Nephron progenitor cell (in vitro differentiated cells): ENCODE data around the gene MAN1C1.
"Not testable (repeated sequence)": the region's sequence is repeated elsewhere in the genome, so short reads cannot be mapped to it uniquely, and the experiment has no call there.

Experiments
- DNase-seq: peaks from one replicate; pipeline ENCODE4 v3.0.0; 2021
- H3K27ac Mint-ChIP-seq: 2 replicates; pipeline ENCODE4 v1.8.0; 2021; ENCODE audit warnings: mild to moderate bottlenecking, moderate library complexity, mixed read lengths
- H3K27me3 Mint-ChIP-seq: 2 replicates; pipeline ENCODE4 v1.8.0; 2021; ENCODE audit warnings: mild to moderate bottlenecking, low read depth, mixed read lengths; ENCODE audit not compliant: poor library complexity
- H3K36me3 Mint-ChIP-seq: 2 replicates; pipeline ENCODE4 v1.8.0; 2021; ENCODE audit warnings: low read depth, mixed read lengths
- H3K4me1 Mint-ChIP-seq: 2 replicates; pipeline ENCODE4 v1.8.0; 2021; ENCODE audit warnings: mixed read lengths
- H3K4me3 Mint-ChIP-seq: 2 replicates; pipeline ENCODE4 v1.8.0; 2021; ENCODE audit warnings: mild to moderate bottlenecking, moderate library complexity, mixed read lengths
- H3K9me3 Mint-ChIP-seq: 2 replicates; pipeline ENCODE4 v1.8.0; 2021; ENCODE audit warnings: mild to moderate bottlenecking, moderate library complexity, mixed read lengths
- TF ChIP-seq, protein P1 (sequence below): fragments of 200-600 bp; sonication (generic); IDR thresholded peaks from 2 replicates; pipeline ENCODE4 v1.5.0; 2021; ENCODE audit warnings: antibody characterized with exemption

MAN1C1 gene

DNA sequence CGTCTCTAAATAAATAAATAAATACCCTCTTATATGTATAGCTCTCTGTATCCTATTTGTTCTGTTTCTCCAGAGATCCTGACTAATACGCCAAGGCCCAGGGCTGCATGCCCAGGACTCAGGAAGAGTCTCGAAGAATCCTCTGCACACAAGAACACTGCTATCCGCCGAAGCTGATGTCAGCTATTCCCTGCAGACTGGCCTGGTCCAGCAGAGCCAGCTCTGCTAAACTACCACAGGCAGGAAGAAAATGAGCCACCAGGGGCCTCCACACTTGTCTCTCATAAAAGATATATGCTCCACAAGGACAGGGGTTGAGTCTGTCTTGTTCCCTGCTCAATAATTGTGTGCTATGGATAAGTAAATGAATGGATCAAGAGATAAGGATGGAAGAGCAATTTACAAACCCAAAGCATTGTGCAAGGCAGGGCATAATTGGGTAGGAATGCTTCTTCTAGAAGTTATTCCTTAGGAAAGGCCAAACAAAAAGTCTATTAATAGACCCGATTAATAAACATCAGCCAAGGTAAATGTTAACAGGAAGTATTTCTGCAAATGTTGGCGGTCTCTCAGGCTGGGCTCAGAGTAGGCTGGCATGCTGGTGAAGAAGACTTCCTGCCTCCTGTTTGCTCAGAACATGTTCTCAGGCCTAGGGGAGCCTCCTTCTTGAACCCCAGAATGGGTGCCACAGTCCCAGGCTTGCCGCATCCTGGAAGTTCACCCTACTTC is 26.3 kb upstream of the MAN1C1 start:
- peak overlapping the region; percentile 49 for H3K27ac Mint-ChIP-seq
- no peaks in the 10 kb centered on the region for H3K9me3 Mint-ChIP-seq
- H3K36me3 Mint-ChIP-seq = no peaks in the 10 kb centered on the region
- no peak overlapping the region for H3K4me3 Mint-ChIP-seq
- no peak for DNase-seq
- H3K4me1 Mint-ChIP-seq = peaks cover 28% of the 10 kb centered on the region
- TF ChIP-seq, protein P1, sequence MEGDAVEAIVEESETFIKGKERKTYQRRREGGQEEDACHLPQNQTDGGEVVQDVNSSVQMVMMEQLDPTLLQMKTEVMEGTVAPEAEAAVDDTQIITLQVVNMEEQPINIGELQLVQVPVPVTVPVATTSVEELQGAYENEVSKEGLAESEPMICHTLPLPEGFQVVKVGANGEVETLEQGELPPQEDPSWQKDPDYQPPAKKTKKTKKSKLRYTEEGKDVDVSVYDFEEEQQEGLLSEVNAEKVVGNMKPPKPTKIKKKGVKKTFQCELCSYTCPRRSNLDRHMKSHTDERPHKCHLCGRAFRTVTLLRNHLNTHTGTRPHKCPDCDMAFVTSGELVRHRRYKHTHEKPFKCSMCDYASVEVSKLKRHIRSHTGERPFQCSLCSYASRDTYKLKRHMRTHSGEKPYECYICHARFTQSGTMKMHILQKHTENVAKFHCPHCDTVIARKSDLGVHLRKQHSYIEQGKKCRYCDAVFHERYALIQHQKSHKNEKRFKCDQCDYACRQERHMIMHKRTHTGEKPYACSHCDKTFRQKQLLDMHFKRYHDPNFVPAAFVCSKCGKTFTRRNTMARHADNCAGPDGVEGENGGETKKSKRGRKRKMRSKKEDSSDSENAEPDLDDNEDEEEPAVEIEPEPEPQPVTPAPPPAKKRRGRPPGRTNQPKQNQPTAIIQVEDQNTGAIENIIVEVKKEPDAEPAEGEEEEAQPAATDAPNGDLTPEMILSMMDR = no peak
- H3K27me3 Mint-ChIP-seq = peaks cover 41% of the 10 kb centered on the region

DNA sequence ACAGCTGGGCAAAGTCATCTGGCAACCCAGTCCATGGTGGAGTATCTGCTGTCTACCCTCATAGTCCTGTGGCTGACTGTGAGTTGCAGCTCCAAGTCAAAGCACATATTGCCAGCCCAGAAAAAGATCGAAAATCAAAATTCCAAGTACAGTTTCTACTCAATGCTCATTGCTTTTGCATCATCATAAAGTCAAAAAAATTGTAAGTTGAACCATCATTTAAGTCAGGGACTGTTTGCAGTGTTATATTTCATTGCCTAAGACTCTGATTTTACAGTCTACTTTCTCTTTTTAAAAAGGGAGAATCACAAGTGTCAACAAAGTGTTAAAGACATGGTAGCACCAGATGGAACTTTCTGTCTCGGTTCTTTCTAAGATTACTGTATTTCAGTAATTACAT is 22.7 kb upstream of the MAN1C1 start:
- Mint-ChIP-seq H3K9me3 (peaks cover 3% of the 10 kb centered on the region), H3K4me3 (no peak overlapping the region), H3K27me3 (peaks cover 49% of the 10 kb centered on the region), H3K27ac (no peak overlapping the region), H3K4me1 (peaks cover 8% of the 10 kb centered on the region), H3K36me3 (no peaks in the 10 kb centered on the region)
- DNase-seq = no peak
- TF ChIP-seq, protein P1 = no peak

- TF ChIP-seq, protein P1 = no peak
- Mint-ChIP-seq H3K4me1 (peaks cover 5% of the 10 kb centered on the region), H3K27ac (no peak overlapping the region), H3K9me3 (peaks cover 10% of the 10 kb centered on the region), H3K27me3 (peaks cover 54% of the 10 kb centered on the region), H3K36me3 (no peaks in the 10 kb centered on the region), H3K4me3 (no peak overlapping the region)
- no peak for DNase-seq
Measured at GRCh38 chr1:25594971-25595370, 21.6 kb upstream of the MAN1C1 start.

DNA sequence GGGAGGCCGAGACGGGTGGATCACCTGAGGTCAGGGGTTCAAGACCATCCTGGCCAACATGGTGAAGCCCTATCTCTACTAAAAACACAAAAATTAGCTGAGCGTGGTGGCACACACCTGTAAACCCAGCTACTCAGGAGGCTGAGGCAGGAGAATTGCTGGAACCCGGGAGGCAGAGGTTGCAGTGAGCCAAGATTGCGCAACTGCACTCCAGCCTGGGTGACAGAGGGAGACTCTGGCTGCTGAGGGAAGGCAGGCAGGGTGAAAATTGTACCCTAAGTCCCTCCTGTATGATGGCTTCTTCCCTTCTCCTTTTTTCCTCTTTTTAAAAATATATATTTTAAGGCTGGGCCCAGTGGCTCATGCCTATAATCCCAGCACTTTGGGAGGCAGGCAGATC is 19.9 kb upstream of the MAN1C1 start:
- not testable (repeated sequence) for H3K4me1 Mint-ChIP-seq, H3K27ac Mint-ChIP-seq, H3K36me3 Mint-ChIP-seq, H3K4me3 Mint-ChIP-seq, H3K9me3 Mint-ChIP-seq, DNase-seq
- H3K27me3 Mint-ChIP-seq = peaks cover 64% of the 10 kb centered on the region

DNA sequence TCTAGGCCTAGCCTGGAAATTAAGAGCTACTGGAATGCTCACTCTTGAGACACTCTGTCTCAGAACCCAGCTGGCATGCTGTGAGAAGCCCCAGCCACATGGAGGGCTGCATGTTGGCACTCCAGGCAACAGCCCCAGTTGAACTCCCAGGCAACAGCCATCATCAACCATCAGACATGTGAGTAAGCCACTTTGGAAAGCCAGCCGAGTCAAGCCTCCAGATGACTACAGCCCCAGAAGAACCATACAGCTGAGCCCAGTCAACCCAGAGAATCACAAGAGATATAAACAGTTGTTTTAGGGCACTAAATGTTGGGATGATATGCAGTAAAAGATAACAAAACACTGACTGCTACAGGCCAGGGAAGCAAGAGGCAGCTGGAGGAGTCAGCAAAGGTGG is 17.7 kb upstream of the MAN1C1 start:
- H3K4me3 Mint-ChIP-seq = no peak overlapping the region
- H3K27me3 Mint-ChIP-seq = peaks cover 66% of the 10 kb centered on the region
- no peaks in the 10 kb centered on the region for H3K4me1 Mint-ChIP-seq
- no peaks in the 10 kb centered on the region for H3K36me3 Mint-ChIP-seq
- DNase-seq = no peak
- TF ChIP-seq, protein P1 = no peak
- no peak overlapping the region for H3K27ac Mint-ChIP-seq
- H3K9me3 Mint-ChIP-seq = peaks cover 16% of the 10 kb centered on the region

DNA sequence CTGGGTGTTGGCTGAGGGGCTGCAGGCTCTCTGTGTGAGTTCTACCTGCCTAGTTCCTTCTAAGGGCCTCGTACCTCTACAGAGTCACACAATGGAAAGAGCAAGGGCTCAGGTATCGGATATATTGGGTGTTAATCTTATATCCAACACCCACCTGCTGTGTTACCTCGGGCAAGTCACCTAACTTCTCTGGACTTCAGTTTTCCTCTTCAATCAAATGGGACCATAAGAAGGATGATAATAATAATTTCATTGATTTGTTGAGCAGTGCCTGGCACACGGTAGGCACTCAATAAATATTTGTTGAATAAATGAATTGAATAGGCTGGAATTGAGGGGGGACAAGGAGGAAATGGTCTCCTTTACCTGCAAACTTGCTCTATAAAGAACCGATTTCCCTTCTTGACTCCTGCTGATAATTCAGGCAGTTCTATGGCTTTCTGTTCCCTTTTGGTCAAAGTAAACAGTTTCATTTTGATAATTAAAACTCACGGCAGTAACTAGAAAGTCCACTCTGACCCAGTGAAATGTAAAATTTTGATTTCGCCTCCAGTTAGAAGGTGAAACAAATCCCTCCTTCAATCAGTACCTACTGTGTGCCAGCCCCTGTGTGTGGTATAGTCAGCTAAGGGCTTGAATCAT is 16.5 kb upstream of the MAN1C1 start:
- no peak overlapping the region for H3K4me3 Mint-ChIP-seq
- TF ChIP-seq, protein P1 = no peak
- H3K27me3 Mint-ChIP-seq = peaks cover 64% of the 10 kb centered on the region
- H3K27ac Mint-ChIP-seq = peak overlapping the region; percentile 53
- H3K4me1 Mint-ChIP-seq = no peaks in the 10 kb centered on the region
- no peaks in the 10 kb centered on the region for H3K36me3 Mint-ChIP-seq
- peaks cover 23% of the 10 kb centered on the region for H3K9me3 Mint-ChIP-seq
- no peak for DNase-seq

GRCh38 chr1:25600971-25601699 is 15.5 kb upstream of the MAN1C1 start:
- H3K4me1 Mint-ChIP-seq, H3K4me3 Mint-ChIP-seq, H3K27ac Mint-ChIP-seq, DNase-seq, H3K36me3 Mint-ChIP-seq: not testable (repeated sequence)
- H3K27me3 Mint-ChIP-seq = peaks cover 68% of the 10 kb centered on the region
- peaks cover 25% of the 10 kb centered on the region for H3K9me3 Mint-ChIP-seq

- H3K36me3 Mint-ChIP-seq, H3K27ac Mint-ChIP-seq, H3K4me3 Mint-ChIP-seq, H3K4me1 Mint-ChIP-seq, DNase-seq: not testable (repeated sequence)
- peaks cover 70% of the 10 kb centered on the region for H3K27me3 Mint-ChIP-seq
- peaks cover 22% of the 10 kb centered on the region for H3K9me3 Mint-ChIP-seq
Measured at GRCh38 chr1:25603779-25604538, 12.6 kb upstream of the MAN1C1 start.
